Neural cell (in vitro differentiated cells): ENCODE results near the gene ISG20. TPM values are rescaled to one million over a fixed set of nuclear protein-coding genes. Genes with fewer than 3 reads are reported as not detected.

Experiments used
- H2AFZ ChIP-seq: fragments of 200-600, 300-800 bp; sonication (generic), shearing (Covaris generic); 2 replicates; pipeline ENCODE4 v1.6.0; 2014; ENCODE audit warnings: low read depth, mild to moderate bottlenecking, antibody characterized with exemption, low read length, moderate library complexity
- H3F3A ChIP-seq: fragments of 200-600 bp; shearing (Covaris generic); 2 replicates; pipeline ENCODE4 v1.6.1; 2016; ENCODE audit warnings: mild to moderate bottlenecking, moderate library complexity, mixed read lengths, antibody characterized with exemption, low read length; ENCODE audit not compliant: insufficient read depth, poor library complexity, severe bottlenecking
- H3K27ac ChIP-seq: fragments of 200-600, 300-800 bp; sonication (generic), shearing (Covaris generic); 2 replicates; pipeline ENCODE4 v1.5.1; 2014; ENCODE audit warnings: mild to moderate bottlenecking, low read length, moderate library complexity
- H3K27me3 ChIP-seq: fragments of 300-800, 200-600 bp; sonication (generic), shearing (Covaris generic); 2 replicates; pipeline ENCODE4 v1.6.0; 2014; ENCODE audit warnings: mild to moderate bottlenecking, low read depth, low read length, moderate library complexity; ENCODE audit not compliant: insufficient read depth
- H3K36me3 ChIP-seq: fragments of 300-800, 200-600 bp; sonication (generic), shearing (Covaris generic); 2 replicates; pipeline ENCODE4 v1.5.1; 2014; ENCODE audit warnings: mild to moderate bottlenecking, antibody characterized with exemption, low read length, moderate library complexity; ENCODE audit not compliant: insufficient read depth
- H3K4me2 ChIP-seq: fragments of 300-800, 200-600 bp; sonication (generic), shearing (Covaris generic); 2 replicates; pipeline ENCODE4 v1.6.0; 2014; ENCODE audit warnings: mild to moderate bottlenecking, low read length
- H3K4me3 ChIP-seq: fragments of 300-800, 200-600 bp; sonication (generic), shearing (Covaris generic); 2 replicates; pipeline ENCODE4 v1.5.1; 2014; ENCODE audit warnings: mild to moderate bottlenecking, low read length, moderate library complexity
- H3K79me2 ChIP-seq: fragments of 200-600 bp; shearing (Covaris generic); replicated peaks from 2 replicates; pipeline ENCODE4 v1.6.0; 2014; ENCODE audit warnings: mild to moderate bottlenecking, low read length, moderate library complexity; ENCODE audit not compliant: insufficient read depth
- H3K9ac ChIP-seq: fragments of 300-800, 200-600 bp; sonication (generic), shearing (Covaris generic); 2 replicates; pipeline ENCODE4 v1.6.1; 2016; ENCODE audit warnings: mild to moderate bottlenecking, low read length, mixed read lengths
- H3K9me2 ChIP-seq: fragments of 200-600 bp; shearing (Covaris generic); 2 replicates; pipeline ENCODE4 v1.6.1; 2016; ENCODE audit warnings: mild to moderate bottlenecking, low read length, mixed read lengths; ENCODE audit not compliant: insufficient read depth
- H3K9me3 ChIP-seq: fragments of 200-600, 300-800 bp; sonication (generic), shearing (Covaris generic); 2 replicates; pipeline ENCODE4 v1.6.1; 2016; ENCODE audit warnings: mild to moderate bottlenecking, mixed run types, low read length, moderate library complexity, mixed read lengths
- H4K20me1 ChIP-seq: fragments of 200-600 bp; shearing (Covaris generic); 2 replicates; pipeline ENCODE4 v1.6.1; 2016; ENCODE audit warnings: mild to moderate bottlenecking, mixed run types; ENCODE audit not compliant: insufficient read depth
- CTCF ChIP-seq: fragments of 450-650 bp; IDR thresholded peaks from 2 replicates; pipeline ENCODE4 v1.5.1; 2014; ENCODE audit warnings: antibody characterized with exemption, mild to moderate bottlenecking, moderate library complexity; ENCODE audit not compliant: poor library complexity, severe bottlenecking
- EP300 ChIP-seq: fragments of 450-650 bp; conservative IDR thresholded peaks from 2 replicates; pipeline ENCODE4 v1.6.1; 2014; ENCODE audit warnings: antibody characterized with exemption, mild to moderate bottlenecking, moderate library complexity; ENCODE audit not compliant: poor library complexity, severe bottlenecking
- EZH2 ChIP-seq: fragments of 200-600, 300-800 bp; shearing (Covaris generic), sonication (generic); IDR thresholded peaks from 2 replicates; pipeline ENCODE4 v1.6.1; 2014; ENCODE audit warnings: antibody characterized with exemption, low read length, borderline replicate concordance, mild to moderate bottlenecking; ENCODE audit not compliant: insufficient read depth, poor library complexity, severe bottlenecking
- MXI1 ChIP-seq: fragments of 450-650 bp; conservative IDR thresholded peaks from 2 replicates; pipeline ENCODE4 v1.6.1; 2014; ENCODE audit warnings: antibody characterized with exemption, mild to moderate bottlenecking; ENCODE audit not compliant: poor library complexity, severe bottlenecking
- POLR2AphosphoS5 ChIP-seq: IDR thresholded peaks from 2 replicates; pipeline ENCODE4 v1.6.1; 2012
- RAD21 ChIP-seq: fragments of 450-650 bp; conservative IDR thresholded peaks from 2 replicates; pipeline ENCODE4 v1.6.1; 2014; ENCODE audit warnings: antibody characterized with exemption, mild to moderate bottlenecking, moderate library complexity
- REST ChIP-seq: IDR thresholded peaks from 2 replicates; pipeline ENCODE4 v1.6.1; 2012; ENCODE audit warnings: borderline replicate concordance
- SMC3 ChIP-seq: fragments of 450-650 bp; conservative IDR thresholded peaks from 2 replicates; pipeline ENCODE4 v1.6.1; 2014; ENCODE audit warnings: antibody characterized with exemption, mild to moderate bottlenecking, moderate library complexity; ENCODE audit not compliant: poor library complexity
- TAF1 ChIP-seq: IDR thresholded peaks from 2 replicates; pipeline ENCODE4 v1.6.1; 2012; ENCODE audit warnings: low read depth
- polyA plus RNA-seq: library from polyadenylated mRNA; depleted of rRNA; stranded (reverse); fragments of >200 nt; gene quantifications from 2 replicates; pipeline ENCODE4 v1.2.3, GENCODE V29; 2014

Gene ISG20
- polyA plus RNA-seq, 1 donor from 2014 or later, result 0.88 TPM

- Histone ChIP-seq H3K9me3 (no peaks in the 10 kb centered on the region), H3K79me2 (peaks cover 14% of the 10 kb centered on the region), H3F3A (no peaks in the 10 kb centered on the region), H4K20me1 (no peaks in the 10 kb centered on the region), H3K9ac (no peak overlapping the region), H3K27ac (no peak overlapping the region), H3K4me2 (no peak overlapping the region), H3K36me3 (no peaks in the 10 kb centered on the region), H3K9me2 (no peaks in the 10 kb centered on the region), H3K27me3 (no peaks in the 10 kb centered on the region), H2AFZ (no peak overlapping the region), H3K4me3 (no peak overlapping the region)
- TF ChIP-seq RAD21 (no peak), CTCF (no peak), EZH2 (no peak), POLR2AphosphoS5 (no peak), TAF1 (no peak), REST (no peak), EP300 (no peak), SMC3 (no peak), MXI1 (no peak)
Observed at GRCh38 chr15:88617790-88618189, 21.0 kb upstream of the ISG20 start.

DNA sequence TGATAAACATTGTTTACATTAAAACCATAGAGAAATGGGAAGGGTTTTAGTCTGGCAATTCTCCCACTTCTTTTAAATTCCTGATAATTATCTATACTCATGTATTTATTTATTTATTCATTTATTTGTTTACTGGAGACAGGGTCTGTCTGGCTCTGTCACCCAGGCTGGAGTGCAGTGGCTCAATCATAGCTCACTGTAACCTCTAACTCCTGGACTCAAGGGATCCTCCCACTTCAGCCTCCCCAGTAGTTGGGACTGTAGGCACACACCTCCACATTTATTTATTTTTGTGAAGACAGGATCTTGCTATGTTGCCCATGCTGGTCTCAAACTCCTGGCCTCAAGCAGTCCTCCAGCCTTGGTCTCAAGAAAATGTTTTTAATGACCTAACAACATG, 20.1 kb upstream of the ISG20 start:
- no peak for TF ChIP-seq RAD21
- no peak for TF ChIP-seq REST
- no peak for TF ChIP-seq EP300
- TF ChIP-seq CTCF, result no peak
- no peak for TF ChIP-seq TAF1
- Histone ChIP-seq H3K36me3 (no peaks in the 10 kb centered on the region), H3F3A (no peaks in the 10 kb centered on the region), H2AFZ (no peak overlapping the region), H3K79me2 (peaks cover 23% of the 10 kb centered on the region), H3K4me2 (no peak overlapping the region), H3K9me2 (no peaks in the 10 kb centered on the region), H3K4me3 (no peak overlapping the region), H3K9me3 (no peaks in the 10 kb centered on the region), H3K27me3 (no peaks in the 10 kb centered on the region), H3K27ac (no peak overlapping the region), H4K20me1 (no peaks in the 10 kb centered on the region), H3K9ac (no peak overlapping the region)
